NT2/D1 (cell line): ENCODE data around the gene FASN.

Source experiments
- DNase-seq: peaks from one replicate; pipeline ENCODE4 v3.0.0-alpha.2; 2011; ENCODE audit warnings: low read depth, low spot score
- H3K27me3 ChIP-seq: 2 replicates; pipeline ENCODE4 v1.6.0; 2011; ENCODE audit warnings: mild to moderate bottlenecking; ENCODE audit not compliant: insufficient read length, insufficient read depth
- H3K36me3 ChIP-seq: 2 replicates; pipeline ENCODE4 v1.6.1; 2011; ENCODE audit warnings: mild to moderate bottlenecking, low read length, mixed read lengths; ENCODE audit not compliant: insufficient read depth, insufficient read length
- H3K4me1 ChIP-seq: 2 replicates; pipeline ENCODE4 v1.5.1; 2011; ENCODE audit not compliant: insufficient read depth, insufficient read length
- H3K4me3 ChIP-seq: 2 replicates; pipeline ENCODE4 v1.5.1; 2011; ENCODE audit warnings: low read depth; ENCODE audit not compliant: insufficient read length
- H3K9ac ChIP-seq: 2 replicates; pipeline ENCODE4 v1.6.0; 2011; ENCODE audit warnings: low read depth; ENCODE audit not compliant: insufficient read length
- H3K9me3 ChIP-seq: 2 replicates; pipeline ENCODE4 v1.5.1; 2011; ENCODE audit warnings: mild to moderate bottlenecking, low read length; ENCODE audit not compliant: insufficient read depth
- SUZ12 ChIP-seq: IDR thresholded peaks from 2 replicates; pipeline ENCODE4 v1.6.1; 2011; ENCODE audit not compliant: insufficient read length, insufficient read depth; ENCODE audit errors: extremely low read depth
- YY1 ChIP-seq: IDR thresholded peaks from 2 replicates; pipeline ENCODE4 v1.6.1; 2011; ENCODE audit not compliant: insufficient read length, insufficient read depth
- ZNF274 ChIP-seq: IDR thresholded peaks from 2 replicates; pipeline ENCODE4 v1.6.1; 2011; ENCODE audit warnings: mild to moderate bottlenecking, low read depth, low read length

Gene FASN

GRCh38 chr17:82051776-82052637 lies 46.0 kb downstream of the FASN start, which contains the start of the genes GPS1 and RFNG:
Gene GPS1, plus strand, starts transcription at chr17:82051898. Its CDS starts 34 bp downstream, at chr17:82051932.
Gene RFNG, minus strand, starts transcription at chr17:82051811. Its CDS starts 45 bp downstream, at chr17:82051766.
- TF ChIP-seq SUZ12, result no peak
- TF ChIP-seq ZNF274, result no peak
- no peak for TF ChIP-seq YY1
- Histone ChIP-seq H3K9me3 (no peaks in the 10 kb centered on the region), H3K27me3 (peaks cover 3% of the 10 kb centered on the region), H3K9ac (peak within 1 kb of the TSS; percentile 96), H3K4me3 (peak within 1 kb of the TSS; percentile 97), H3K36me3 (peaks cover 76% of the 10 kb centered on the region), H3K4me1 (peaks cover 26% of the 10 kb centered on the region)
- DNase-seq, result no peak

GRCh38 chr17:82050761-82051641 lies 47.0 kb downstream of the FASN start:
- TF ChIP-seq ZNF274, result no peak
- TF ChIP-seq SUZ12, result no peak
- TF ChIP-seq YY1, result no peak
- Histone ChIP-seq H3K27me3 (peaks cover 3% of the 10 kb centered on the region), H3K36me3 (peaks cover 73% of the 10 kb centered on the region), H3K4me1 (peaks cover 28% of the 10 kb centered on the region), H3K9ac (peak overlapping the region; percentile 96), H3K4me3 (peak overlapping the region; percentile 97), H3K9me3 (no peaks in the 10 kb centered on the region)
- no peak for DNase-seq

- Histone ChIP-seq H3K9ac (peak overlapping the region; percentile 96), H3K36me3 (peaks cover 66% of the 10 kb centered on the region), H3K4me1 (peaks cover 24% of the 10 kb centered on the region), H3K9me3 (no peaks in the 10 kb centered on the region), H3K27me3 (peaks cover 3% of the 10 kb centered on the region), H3K4me3 (peak overlapping the region; percentile 97)
- TF ChIP-seq ZNF274, result no peak
- DNase-seq, result no peak
These were observed 47.8 kb downstream of the FASN start for GRCh38 chr17:82050152-82050760.

GRCh38 chr17:82049521-82049971 lies 48.5 kb downstream of the FASN start:
- no peak for TF ChIP-seq YY1
- no peak for TF ChIP-seq SUZ12
- no peak for TF ChIP-seq ZNF274
- no peak for DNase-seq
- no peaks in the 10 kb centered on the region for H3K9me3 ChIP-seq

GRCh38 chr17:82049106-82049505 lies 48.9 kb downstream of the FASN start:
- no peak for DNase-seq
- Histone ChIP-seq H3K9me3 (no peaks in the 10 kb centered on the region), H3K36me3 (peaks cover 54% of the 10 kb centered on the region), H3K27me3 (peaks cover 3% of the 10 kb centered on the region), H3K9ac (no peak overlapping the region), H3K4me1 (peaks cover 20% of the 10 kb centered on the region), H3K4me3 (no peak overlapping the region)
- TF ChIP-seq SUZ12 (no peak), ZNF274 (no peak), YY1 (no peak)

More at GRCh38 chr17:82049521-82049971, 48.5 kb downstream of the FASN start:
- Histone ChIP-seq H3K4me3 (no peak overlapping the region), H3K9ac (no peak overlapping the region), H3K4me1 (peaks cover 20% of the 10 kb centered on the region), H3K36me3 (peaks cover 59% of the 10 kb centered on the region), H3K27me3 (peaks cover 3% of the 10 kb centered on the region)

- H3K4me3 ChIP-seq, result no peak overlapping the region
- peaks cover 24% of the 10 kb centered on the region for H3K4me1 ChIP-seq
- TF ChIP-seq ZNF274, result no peak
- no peak for TF ChIP-seq SUZ12
- no peak for TF ChIP-seq YY1
- peaks cover 3% of the 10 kb centered on the region for H3K27me3 ChIP-seq
- peaks cover 49% of the 10 kb centered on the region for H3K36me3 ChIP-seq
- no peak overlapping the region for H3K9ac ChIP-seq
- no peaks in the 10 kb centered on the region for H3K9me3 ChIP-seq
- DNase-seq, result no peak
These were observed 49.5 kb downstream of the FASN start for GRCh38 chr17:82048571-82048971.
